ENCODE data around the gene APOL4. TPM values are rescaled to one million over a fixed set of nuclear protein-coding genes. Genes with fewer than 3 reads are reported as not detected.
"Not testable (repeated sequence)": the region's sequence is repeated elsewhere in the genome, so short reads cannot be mapped to it uniquely, and the experiment has no call there.

APOL4 gene
- total and polyA plus RNA-seq, 2 donors = 4.8 to 53.0 TPM

- H3K27ac ChIP-seq (ENCODE audit: low read depth in 1 of 2, low read length in 1 of 2) = no peak overlapping the region
- H3K9me3 ChIP-seq (ENCODE audit: control insufficient read depth in 2 of 2, insufficient read depth in 1 of 2, low read length in 1 of 2) = no peaks in the 10 kb centered on the region
- DNase-seq (ENCODE audit: low read depth in 6 of 9, low spot score in 9 of 9) = no peak
- no peak overlapping the region for H3K4me3 ChIP-seq (ENCODE audit: low read length in 2 of 2)
- WGBS = 66% methylated on average over 3 of the region's 3 CpGs
- H3K4me1 ChIP-seq (ENCODE audit: control insufficient read depth in 2 of 2, insufficient read depth in 2 of 2, low read length in 2 of 2) = peaks cover 0 to 3% of the 10 kb centered on the region in 2 donors
- no peaks in the 10 kb centered on the region for H3K27me3 ChIP-seq (ENCODE audit: control insufficient read depth in 2 of 2, insufficient read depth in 1 of 2, low read length in 1 of 2)
- H3K36me3 ChIP-seq (ENCODE audit: control insufficient read depth in 2 of 2, insufficient read depth in 2 of 2, low read length in 1 of 2) = no peaks in the 10 kb centered on the region
These were observed 29.7 kb downstream of the APOL4 start for GRCh38 chr22:36171941-36172340.

GRCh38 chr22:36166518-36167220 is 34.9 kb downstream of the APOL4 start:
- Histone ChIP-seq H3K4me3 (ENCODE audit: low read length in 2 of 2) (no peak overlapping the region), H3K4me1 (ENCODE audit: control insufficient read depth in 2 of 2, insufficient read depth in 2 of 2, low read length in 2 of 2) (peaks cover 24 to 26% of the 10 kb centered on the region in 2 donors), H3K9me3 (ENCODE audit: control insufficient read depth in 2 of 2, insufficient read depth in 1 of 2, low read length in 1 of 2) (peaks cover 0 to 3% of the 10 kb centered on the region in 2 donors), H3K27ac (ENCODE audit: low read depth in 1 of 2, low read length in 1 of 2) (peak overlapping the region in 1 of 2 donors; percentile 25), H3K36me3 (ENCODE audit: control insufficient read depth in 2 of 2, insufficient read depth in 2 of 2, low read length in 1 of 2) (no peaks in the 10 kb centered on the region), H3K27me3 (ENCODE audit: control insufficient read depth in 2 of 2, insufficient read depth in 1 of 2, low read length in 1 of 2) (no peaks in the 10 kb centered on the region)
- peak in 2 of 9 donors; percentile 40 to 42 for DNase-seq (ENCODE audit: low read depth in 6 of 9, low spot score in 9 of 9)
- 65% methylated on average over 10 of the region's 10 CpGs for WGBS

GRCh38 chr22:36166086-36166485 is 35.5 kb downstream of the APOL4 start:
- no peaks in the 10 kb centered on the region for H3K27me3 ChIP-seq (ENCODE audit: control insufficient read depth in 2 of 2, insufficient read depth in 1 of 2, low read length in 1 of 2)
- peaks cover 30 to 31% of the 10 kb centered on the region in 2 donors for H3K4me1 ChIP-seq (ENCODE audit: control insufficient read depth in 2 of 2, insufficient read depth in 2 of 2, low read length in 2 of 2)
- H3K9me3 ChIP-seq (ENCODE audit: control insufficient read depth in 2 of 2, insufficient read depth in 1 of 2, low read length in 1 of 2) = peaks cover 0 to 4% of the 10 kb centered on the region in 2 donors
- no peak for DNase-seq (ENCODE audit: low read depth in 6 of 9, low spot score in 9 of 9)
- H3K27ac ChIP-seq (ENCODE audit: low read depth in 1 of 2, low read length in 1 of 2) = no peak overlapping the region
- no peak overlapping the region for H3K4me3 ChIP-seq (ENCODE audit: low read length in 2 of 2)
- no peaks in the 10 kb centered on the region for H3K36me3 ChIP-seq (ENCODE audit: control insufficient read depth in 2 of 2, insufficient read depth in 2 of 2, low read length in 1 of 2)
- WGBS = 95% methylated on average over 3 of the region's 3 CpGs

DNA sequence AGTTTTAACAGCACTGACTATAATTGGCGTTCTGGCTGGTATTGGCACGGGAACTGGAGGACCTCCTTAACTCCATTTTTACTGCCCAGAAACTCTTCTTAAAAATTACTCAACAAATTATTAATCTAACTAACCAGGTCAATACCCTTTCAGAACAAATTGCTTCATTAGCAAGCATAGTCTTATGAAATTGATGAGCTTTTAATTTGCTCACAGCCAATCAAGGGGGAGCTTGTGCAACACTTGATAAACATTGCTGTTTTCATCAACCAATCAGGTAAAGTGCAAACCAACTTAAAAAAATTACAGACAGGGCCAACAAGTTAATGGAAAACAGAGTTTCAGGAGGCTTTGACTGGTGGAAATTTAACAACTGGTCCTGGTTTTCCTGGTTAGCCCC is 36.5 kb downstream of the APOL4 start:
- DNase-seq (ENCODE audit: low read depth in 6 of 9, low spot score in 9 of 9) = no peak
- no peaks in the 10 kb centered on the region for H3K36me3 ChIP-seq (ENCODE audit: control insufficient read depth in 2 of 2, insufficient read depth in 2 of 2, low read length in 1 of 2)
- no peaks in the 10 kb centered on the region for H3K27me3 ChIP-seq (ENCODE audit: control insufficient read depth in 2 of 2, insufficient read depth in 1 of 2, low read length in 1 of 2)
- no peak overlapping the region for H3K27ac ChIP-seq (ENCODE audit: low read depth in 1 of 2, low read length in 1 of 2)
- 98% methylated on average over 2 of the region's 2 CpGs for WGBS
- no peak overlapping the region for H3K4me3 ChIP-seq (ENCODE audit: low read length in 2 of 2)
- H3K9me3 ChIP-seq (ENCODE audit: control insufficient read depth in 2 of 2, insufficient read depth in 1 of 2, low read length in 1 of 2) = peaks cover 0 to 4% of the 10 kb centered on the region in 2 donors
- H3K4me1 ChIP-seq (ENCODE audit: control insufficient read depth in 2 of 2, insufficient read depth in 2 of 2, low read length in 2 of 2) = peaks cover 38 to 41% of the 10 kb centered on the region in 2 donors

DNA sequence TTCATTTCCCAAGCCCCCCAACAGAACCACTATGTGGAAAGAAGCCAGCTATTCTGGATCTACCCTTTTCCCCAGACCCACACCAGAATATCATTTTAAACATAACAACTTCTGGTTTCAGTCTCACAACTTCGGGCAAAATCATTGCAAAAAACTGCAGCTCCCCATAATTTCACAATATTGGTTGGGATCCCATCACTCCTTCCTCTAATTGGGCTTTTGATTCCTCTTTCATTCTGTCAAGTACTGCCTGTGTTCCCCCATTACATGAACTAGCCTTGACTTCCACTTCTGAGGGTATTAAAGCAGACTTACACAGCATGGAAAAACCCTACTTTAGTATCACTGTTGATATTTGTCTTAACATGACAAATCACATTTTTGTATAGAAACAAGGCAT is 37.0 kb downstream of the APOL4 start:
- no peaks in the 10 kb centered on the region for H3K36me3 ChIP-seq (ENCODE audit: control insufficient read depth in 2 of 2, insufficient read depth in 2 of 2, low read length in 1 of 2)
- no peak overlapping the region for H3K4me3 ChIP-seq (ENCODE audit: low read length in 2 of 2)
- no peak overlapping the region for H3K27ac ChIP-seq (ENCODE audit: low read depth in 1 of 2, low read length in 1 of 2)
- 92% methylated on average over 1 of the region's 1 CpG for WGBS
- peaks cover 0 to 4% of the 10 kb centered on the region in 2 donors for H3K9me3 ChIP-seq (ENCODE audit: control insufficient read depth in 2 of 2, insufficient read depth in 1 of 2, low read length in 1 of 2)
- peaks cover 43 to 46% of the 10 kb centered on the region in 2 donors for H3K4me1 ChIP-seq (ENCODE audit: control insufficient read depth in 2 of 2, insufficient read depth in 2 of 2, low read length in 2 of 2)
- DNase-seq (ENCODE audit: low read depth in 6 of 9, low spot score in 9 of 9) = no peak
- no peaks in the 10 kb centered on the region for H3K27me3 ChIP-seq (ENCODE audit: control insufficient read depth in 2 of 2, insufficient read depth in 1 of 2, low read length in 1 of 2)

GRCh38 chr22:36163497-36163896 is 38.1 kb downstream of the APOL4 start:
- H3K27me3 ChIP-seq (ENCODE audit: control insufficient read depth in 2 of 2, insufficient read depth in 1 of 2, low read length in 1 of 2) = no peaks in the 10 kb centered on the region
- H3K9me3 ChIP-seq (ENCODE audit: control insufficient read depth in 2 of 2, insufficient read depth in 1 of 2, low read length in 1 of 2) = peaks cover 0 to 4% of the 10 kb centered on the region in 2 donors
- no peak overlapping the region for H3K4me3 ChIP-seq (ENCODE audit: low read length in 2 of 2)
- peaks cover 52 to 57% of the 10 kb centered on the region in 2 donors for H3K4me1 ChIP-seq (ENCODE audit: control insufficient read depth in 2 of 2, insufficient read depth in 2 of 2, low read length in 2 of 2)
- no peaks in the 10 kb centered on the region for H3K36me3 ChIP-seq (ENCODE audit: control insufficient read depth in 2 of 2, insufficient read depth in 2 of 2, low read length in 1 of 2)
- H3K27ac ChIP-seq (ENCODE audit: low read depth in 1 of 2, low read length in 1 of 2) = no peak overlapping the region
- WGBS = 91% methylated on average over 2 of the region's 2 CpGs
- no peak for DNase-seq (ENCODE audit: low read depth in 6 of 9, low spot score in 9 of 9)

GRCh38 chr22:36162127-36163034 is 39.2 kb downstream of the APOL4 start:
- H3K36me3 ChIP-seq (ENCODE audit: control insufficient read depth in 2 of 2, insufficient read depth in 2 of 2, low read length in 1 of 2) = no peaks in the 10 kb centered on the region
- peak in 1 of 9 donors; percentile 57 for DNase-seq (ENCODE audit: low read depth in 6 of 9, low spot score in 9 of 9)
- H3K27ac ChIP-seq (ENCODE audit: low read depth in 1 of 2, low read length in 1 of 2) = peak overlapping the region; percentile 75 to 77
- peaks cover 0 to 4% of the 10 kb centered on the region in 2 donors for H3K9me3 ChIP-seq (ENCODE audit: control insufficient read depth in 2 of 2, insufficient read depth in 1 of 2, low read length in 1 of 2)
- peaks cover 52 to 62% of the 10 kb centered on the region in 2 donors for H3K4me1 ChIP-seq (ENCODE audit: control insufficient read depth in 2 of 2, insufficient read depth in 2 of 2, low read length in 2 of 2)
- no peak overlapping the region for H3K4me3 ChIP-seq (ENCODE audit: low read length in 2 of 2)
- 56% methylated on average over 6 of the region's 6 CpGs for WGBS
- H3K27me3 ChIP-seq (ENCODE audit: control insufficient read depth in 2 of 2, insufficient read depth in 1 of 2, low read length in 1 of 2) = no peaks in the 10 kb centered on the region

GRCh38 chr22:36161793-36162126 is 39.8 kb downstream of the APOL4 start:
- not testable (repeated sequence) for DNase-seq (ENCODE audit: low read depth in 6 of 9, low spot score in 9 of 9); H3K36me3 ChIP-seq (ENCODE audit: control insufficient read depth in 2 of 2, insufficient read depth in 2 of 2, low read length in 1 of 2); H3K27me3 ChIP-seq (ENCODE audit: control insufficient read depth in 2 of 2, insufficient read depth in 1 of 2, low read length in 1 of 2); H3K4me3 ChIP-seq (ENCODE audit: low read length in 2 of 2); H3K9me3 ChIP-seq (ENCODE audit: control insufficient read depth in 2 of 2, insufficient read depth in 1 of 2, low read length in 1 of 2)
- WGBS = 36% methylated on average over 5 of the region's 5 CpGs
- H3K4me1 ChIP-seq (ENCODE audit: control insufficient read depth in 2 of 2, insufficient read depth in 2 of 2, low read length in 2 of 2) = peaks cover 52 to 64% of the 10 kb centered on the region in 2 donors
- peak overlapping the region; percentile 10 to 75 for H3K27ac ChIP-seq (ENCODE audit: low read depth in 1 of 2, low read length in 1 of 2)

- Histone ChIP-seq H3K36me3 (ENCODE audit: control insufficient read depth in 2 of 2, insufficient read depth in 2 of 2, low read length in 1 of 2) (no peaks in the 10 kb centered on the region), H3K4me1 (ENCODE audit: control insufficient read depth in 2 of 2, insufficient read depth in 2 of 2, low read length in 2 of 2) (peaks cover 57 to 70% of the 10 kb centered on the region in 2 donors), H3K27me3 (ENCODE audit: control insufficient read depth in 2 of 2, insufficient read depth in 1 of 2, low read length in 1 of 2) (no peaks in the 10 kb centered on the region), H3K9me3 (ENCODE audit: control insufficient read depth in 2 of 2, insufficient read depth in 1 of 2, low read length in 1 of 2) (peaks cover 0 to 4% of the 10 kb centered on the region in 2 donors), H3K27ac (ENCODE audit: low read depth in 1 of 2, low read length in 1 of 2) (peak within 1 kb of the TSS; percentile 75 to 84), H3K4me3 (ENCODE audit: low read length in 2 of 2) (peak within 1 kb of the TSS; percentile 32 to 35)
- 24% methylated on average over 3 of the region's 3 CpGs for WGBS
- DNase-seq (ENCODE audit: low read depth in 6 of 9, low spot score in 9 of 9) = peak in 6 of 9 donors; percentile 41 to 82 (median 64)
These were observed 41.1 kb downstream of the APOL4 start, which contains the start of gene APOL3 for GRCh38 chr22:36160499-36160942. APOL3 (minus strand) TSS chr22:36160755; CDS start chr22:36149055, 11,700 bp downstream.
